K562 (cell line): ENCODE results near the gene HPN. TPM values are rescaled to one million over a fixed set of nuclear protein-coding genes. Genes with fewer than 3 reads are reported as not detected.
A peak's percentile ranks its signal among the peaks of the same experiment; 100 is the strongest.

Source experiments
- ATAC-seq: fragments of 200-7000 bp; cut with Tn5 transposase; 3 replicates; pipeline ENCODE4 v1.9.1; 2020; ENCODE audit warnings: moderate library complexity
- BruUV-seq: library from RNA; stranded (reverse); fragments of 400-500 nt; replicated peaks from 2 replicates; lab custom pipeline; 2021; lab: Mats Ljungman, UMichigan
- CTCF ChIA-PET: fragments of 300-600 bp; formaldehyde crosslinking; extraction: SDS; loops from one replicate; lab custom pipeline; 2021; ENCODE audit warnings: low intra/inter-chr PET ratio; lab: Yijun Ruan, JAX
- POLR2A ChIA-PET: fragments of 300-600, 350-650 bp; sonication (Branson Sonifier 250); formaldehyde crosslinking; extraction: SDS; loops from one replicate; lab custom pipeline; 2021; ENCODE audit warnings: antibody characterized with exemption, inconsistent platforms; lab: Yijun Ruan, JAX
- DNase-seq, 4 experiments: peaks; one replicate each; pipeline versions ENCODE4 v3.0.0 to v3.0.0-alpha.2; 2011 to 2018; ENCODE audit warnings: low spot score in 3 of 4, mixed read lengths in 3 of 4; ENCODE audit errors: extremely low read depth in 1 of 4
- FAIRE-seq: peaks from 2 replicates; lab custom pipeline; 2011; peaks lifted over from hg19 to GRCh38; lab: Jason Lieb, UNC
- H2AFZ ChIP-seq: 2 replicates; pipeline ENCODE4 v1.6.0; 2011; ENCODE audit warnings: low read depth, low read length, control low read depth, inconsistent platforms
- H3K27ac ChIP-seq: fragments of 200-600 bp; 3 replicates; pipeline ENCODE4 v1.8.0; 2011; ENCODE audit warnings: low read depth, mild to moderate bottlenecking, control low read depth, inconsistent platforms, low read length, moderate library complexity, mixed read lengths; ENCODE audit errors: extremely low read depth
- H3K27me3 ChIP-seq, 2 experiments: fragments of 300-600 bp in 1 of 2; 2 replicates in 1 of 2; 3 replicates in 1 of 2; pipeline versions ENCODE4 v1.6.0 to v1.8.0; 2011; ENCODE audit warnings: inconsistent platforms in 2 of 2, low read length in 2 of 2, mild to moderate bottlenecking in 1 of 2, mixed read lengths in 1 of 2, moderate library complexity in 1 of 2; ENCODE audit not compliant: control insufficient read depth in 2 of 2, insufficient read depth in 2 of 2
- H3K36me3 ChIP-seq: fragments of 300-600 bp; 3 replicates; pipeline ENCODE4 v1.8.0; 2011; ENCODE audit warnings: mild to moderate bottlenecking, low read length, inconsistent platforms; ENCODE audit not compliant: control insufficient read depth, insufficient read depth
- H3K4me1 ChIP-seq, 2 experiments: fragments of 200-600 bp in 1 of 2; replicated peaks in 1 of 2; 2 replicates in 1 of 2; 3 replicates in 1 of 2; pipeline versions ENCODE4 v1.5.1 to v1.8.0; 2011; ENCODE audit warnings: inconsistent platforms in 2 of 2, low read length in 2 of 2, mild to moderate bottlenecking in 1 of 2, mixed read lengths in 1 of 2, moderate library complexity in 1 of 2; ENCODE audit not compliant: control insufficient read depth in 2 of 2, insufficient read depth in 2 of 2
- H3K4me2 ChIP-seq: 2 replicates; pipeline ENCODE4 v1.6.1; 2011; ENCODE audit warnings: low read length, control low read depth, inconsistent platforms, mixed read lengths; ENCODE audit not compliant: insufficient read depth
- H3K4me3 ChIP-seq: fragments of 200-600 bp; sonication (generic), shearing (Covaris generic); 2 replicates; pipeline ENCODE4 v1.5.1; 2016; ENCODE audit warnings: control low read depth, inconsistent platforms
- H3K79me2 ChIP-seq: fragments of 200-600 bp; 3 replicates; pipeline ENCODE4 v1.8.0; 2011; ENCODE audit warnings: low read length, inconsistent platforms; ENCODE audit not compliant: control insufficient read depth, insufficient read depth
- H3K9ac ChIP-seq, 2 experiments: 2 replicates each; pipeline versions ENCODE4 v1.6.0 to v1.6.1; 2011; ENCODE audit warnings: low read depth in 2 of 2, low read length in 2 of 2, control low read depth in 1 of 2, inconsistent platforms in 1 of 2, mild to moderate bottlenecking in 1 of 2, mixed read lengths in 1 of 2; ENCODE audit not compliant: insufficient read depth in 1 of 2
- H3K9me1 ChIP-seq: one replicate; pipeline ENCODE4 v1.6.0; 2011; ENCODE audit warnings: inconsistent platforms, mild to moderate bottlenecking, low read length, moderate library complexity; ENCODE audit not compliant: control insufficient read depth, insufficient read depth
- H3K9me3 ChIP-seq: replicated peaks from 2 replicates; pipeline ENCODE4 v1.5.1; 2011; ENCODE audit warnings: low read depth, low read length, inconsistent platforms; ENCODE audit not compliant: control insufficient read depth, insufficient read depth
- H4K20me1 ChIP-seq: replicated peaks from 2 replicates; pipeline ENCODE4 v1.6.1; 2011; ENCODE audit warnings: low read length, inconsistent platforms, mixed read lengths; ENCODE audit not compliant: control insufficient read depth, insufficient read depth
- BCOR ChIP-seq: fragments of 450-650 bp; IDR thresholded peaks from 2 replicates; pipeline ENCODE4 v1.6.1; 2016
- CBX8 ChIP-seq: fragments of 200-600 bp; sonication (generic); IDR thresholded peaks from 2 replicates; pipeline ENCODE4 v1.6.1; 2012; ENCODE audit warnings: borderline replicate concordance, mixed run types, low read depth, mild to moderate bottlenecking, moderate library complexity, mixed read lengths, low read length, control low read depth, inconsistent platforms; ENCODE audit not compliant: poor library complexity, severe bottlenecking; ENCODE audit errors: extremely low read depth
- EWSR1 ChIP-seq: fragments of 450-650 bp; IDR thresholded peaks from 2 replicates; pipeline ENCODE4 v1.6.1; 2018; ENCODE audit warnings: borderline replicate concordance, mild to moderate bottlenecking, low read depth, moderate library complexity; ENCODE audit not compliant: partially characterized antibody
- GATAD2B ChIP-seq: fragments of 450-650 bp; IDR thresholded peaks from 2 replicates; pipeline ENCODE4 v1.6.1; 2017; ENCODE audit warnings: mild to moderate bottlenecking, borderline replicate concordance
- GMEB1 ChIP-seq: fragments of 250-450 bp; sonication (Bioruptor Pico); IDR thresholded peaks from 2 replicates; pipeline ENCODE4 v1.4.0; 2020; ENCODE audit warnings: mild to moderate bottlenecking
- GTF2F1 ChIP-seq: IDR thresholded peaks from 2 replicates; pipeline ENCODE4 v1.6.1; 2011; ENCODE audit warnings: low read depth, low read length, improper control_type of control experiment
- HDGF ChIP-seq: fragments of 450-650 bp; IDR thresholded peaks from 2 replicates; pipeline ENCODE4 v1.6.1; 2016
- KDM1A ChIP-seq, 2 experiments: fragments of 450-650 bp; IDR thresholded peaks; 2 replicates each; pipeline ENCODE4 v1.6.1; 2016; ENCODE audit warnings: mild to moderate bottlenecking in 2 of 2
- MIER1 ChIP-seq: fragments of 450-650 bp; IDR thresholded peaks from 2 replicates; pipeline ENCODE4 v1.6.1; 2016; ENCODE audit warnings: antibody characterized with exemption, mild to moderate bottlenecking, low read depth
- PHF8 ChIP-seq: fragments of 200-600 bp; sonication (generic); IDR thresholded peaks from 2 replicates; pipeline ENCODE4 v1.6.1; 2012; ENCODE audit warnings: mixed run types, mild to moderate bottlenecking, inconsistent platforms, low read length, moderate library complexity, borderline replicate concordance
- RFX5 ChIP-seq: IDR thresholded peaks from 2 replicates; pipeline ENCODE4 v1.6.1; 2011; ENCODE audit warnings: low read depth, mild to moderate bottlenecking, improper control_type of control experiment, low read length
- RUNX1 ChIP-seq: sonication (generic); IDR thresholded peaks from 2 replicates; pipeline ENCODE4 v1.6.1; 2016; ENCODE audit warnings: antibody characterized with exemption, low read depth
- TFAP4 ChIP-seq: sonication (generic); formaldehyde crosslinking; IDR thresholded peaks from 2 replicates; pipeline ENCODE4 v1.8.0; 2022; ENCODE audit warnings: missing genetic modification reagents, mild to moderate bottlenecking, moderate library complexity, borderline replicate concordance
- ZBTB7A ChIP-seq: IDR thresholded peaks from 2 replicates; pipeline ENCODE4 v1.6.1; 2011; ENCODE audit warnings: low read depth, mild to moderate bottlenecking, low read length, moderate library complexity, borderline replicate concordance; ENCODE audit not compliant: control insufficient read depth
- ZNF12 ChIP-seq: sonication (generic); formaldehyde crosslinking; IDR thresholded peaks from 2 replicates; pipeline ENCODE4 v1.4.0; 2020; ENCODE audit warnings: mild to moderate bottlenecking, missing genetic modification reagents
- ZNF239 ChIP-seq: fragments of 250-450 bp; sonication (Bioruptor Pico); IDR thresholded peaks from 2 replicates; pipeline ENCODE4 v1.4.0; 2020; ENCODE audit warnings: mild to moderate bottlenecking
- ZNF253 ChIP-seq: fragments of 250-450 bp; sonication (Bioruptor Pico); conservative IDR thresholded peaks from 2 replicates; pipeline ENCODE4 v1.6.1; 2021; ENCODE audit warnings: mild to moderate bottlenecking
- ZNF41 ChIP-seq: fragments of 250-450 bp; sonication (Bioruptor Pico); conservative IDR thresholded peaks from 2 replicates; pipeline ENCODE4 v1.4.0; 2020; ENCODE audit warnings: mild to moderate bottlenecking
- ZNF551 ChIP-seq: fragments of 250-450 bp; sonication (Bioruptor Pico); IDR thresholded peaks from 2 replicates; pipeline ENCODE4 v1.5.0; 2021; ENCODE audit warnings: mild to moderate bottlenecking, moderate library complexity
- WGBS: fragments of 100-300 bp; shearing (Covaris generic); methylation state at CpG from one replicate; pipeline ENCODE4 v1.1.6; 2016; ENCODE audit warnings: low coverage, mixed read lengths; ENCODE audit not compliant: insufficient coverage; ENCODE audit errors: missing lambda C conversion rate; 5-methylcytosine and 5-hydroxymethylcytosine counted together
- in situ Hi-C: fragments of 300-500 bp; cut with MboI; formaldehyde crosslinking; loops from 4 replicates; pipeline ENCODE4 v1.15.0; 2018; ENCODE audit warnings: inconsistent platforms, mixed read lengths
- intact Hi-C: fragments of 100-400 bp; cut with micrococcal nuclease; formaldehyde crosslinking; loops from 2 replicates; pipeline ENCODE4 v1.14.2; 2022
- polyA plus RNA-seq, 8 experiments: library from polyadenylated mRNA; depleted of rRNA in 4 of 8; stranded (reverse) in 5 of 8; unstranded in 3 of 8; fragments of >200 nt; fragmentation: Nextera tagmentation in 2 of 8; fragmentation: Illumina TruSeq in 1 of 8; extraction: Ambion mirVana in 2 of 8; extraction: Trizol in 1 of 8; gene quantifications; 2 replicates each; pipeline versions ENCODE4 v1.2.1 to v1.2.3, GENCODE V29; 2011 to 2014; ENCODE audit warnings: inconsistent platforms in 1 of 8, missing spikeins in 1 of 8
- total RNA-seq, 7 experiments: library from RNA; depleted of rRNA in 6 of 7; stranded (reverse); fragments of >200 nt in 6 of 7; fragmentation: Illumina TruSeq in 2 of 7; extraction: Trizol in 2 of 7; gene quantifications; 2 replicates each; pipeline versions ENCODE4 v1.2.1 to v1.2.3, GENCODE V29; 2011 to 2021; ENCODE audit warnings: low replicate concordance in 1 of 7

HPN gene
- total and polyA plus RNA-seq, 9 of the 15 experiments (the other 6 are each of a cell fraction or from before 2014, with no cell fraction given), result 0.10 to 0.20 TPM; not detected in 7

- H3K9ac ChIP-seq, result no peak overlapping the region
- no peak overlapping the region for H3K27ac ChIP-seq
- POLR2A ChIA-PET, result interaction anchor here (0.6 to 1.0 kb wide), 7 partner anchors 17 to 92 kb away, joined by 3 to 4 read pairs (median 3); no protein-coding TSS in a partner anchor
- TF ChIP-seq ZNF239 (CRISPR knock-in tag) (no peak), BCOR (peak; percentile 90), RUNX1 (no peak), GMEB1 (CRISPR knock-in tag) (no peak), HDGF (0 out of 2 replicates have a peak, but pooled peaks have one; percentile 38), RFX5 (no peak), ZNF551 (no peak), ZBTB7A (peak; percentile 83), ZNF12 (CRISPR knock-in tag) (no peak), ZNF253 (CRISPR knock-in tag) (no peak), KDM1A (IDR thresholded peaks at IDR 0.05) (peak; percentile 79), MIER1 (no peak), PHF8 (no peak), GTF2F1 (no peak), TFAP4 (CRISPR knock-in tag) (peak; percentile 43; the same call in 1 of the 2 replicates), EWSR1 (no peak), GATAD2B (no peak), ZNF41 (CRISPR knock-in tag) (no peak), CBX8 (no peak)
These were observed 25.4 kb downstream of the HPN start for GRCh38 chr19:35066691-35067563.

More at GRCh38 chr19:35066691-35067563, 25.4 kb downstream of the HPN start:
- no peaks in the 10 kb centered on the region for H3K36me3 ChIP-seq
- intact Hi-C loops, result loop anchor here (1.0 kb wide), 2 partner anchors 23 to 68 kb away; partner anchors contain the start of gene LGI4
- peak; percentile 88 for FAIRE-seq
- in situ Hi-C loops, result loop anchor here (5.0 kb wide), 1 partner anchor 60 kb away; no protein-coding TSS in a partner anchor
- peak; percentile 85 to 93 (median 87) for DNase-seq
- H3K4me3 ChIP-seq, result no peak overlapping the region
- CTCF ChIA-PET, result interaction anchor here (0.6 to 1.6 kb wide), 8 partner anchors 20 to 650 kb away, joined by 3 to 12 read pairs (median 4); partner anchors contain the start of gene LGI4
- no peaks in the 10 kb centered on the region for H3K79me2 ChIP-seq
- peak; percentile 98 for ATAC-seq
- H3K4me1 ChIP-seq, result peaks cover 5 to 9% of the 10 kb centered on the region in 2 experiments; a peak in 3 of 5 replicates
- H3K27me3 ChIP-seq, result no peaks in the 10 kb centered on the region; a peak in 1 of 5 replicates
- H4K20me1 ChIP-seq, result no peaks in the 10 kb centered on the region
- H3K4me2 ChIP-seq, result peak overlapping the region; percentile 64; the same call in 1 of the 2 replicates
- H3K9me3 ChIP-seq, result peaks cover 5% of the 10 kb centered on the region; the same call in 1 of the 2 replicates
- BruUV-seq, result no TSS peak
- 3% methylated on average over 11 of the region's 14 CpGs for WGBS
- no peaks in the 10 kb centered on the region for H3K9me1 ChIP-seq
- peak overlapping the region; percentile 80 for H2AFZ ChIP-seq
